Gastroesophageal sphincter (tissue), 3 donors: ENCODE data around the gene AGBL3.

Source experiments
- POLR2AphosphoS5 ChIP-seq: sonication (generic); formaldehyde crosslinking; IDR thresholded peaks from one replicate; pipeline ENCODE4 v1.6.1; 2017; ENCODE audit warnings: antibody characterized with exemption
- TF ChIP-seq, protein P1 (sequence below), 4 experiments: fragments of 200-600 bp in 2 of 4; fragments of 450-650 bp in 2 of 4; sonication (generic) in 1 of 4; IDR thresholded peaks; one replicate each; pipeline ENCODE4 v1.5.1; 2017 to 2019; ENCODE audit warnings: antibody characterized with exemption in 4 of 4, mild to moderate bottlenecking in 2 of 4, moderate library complexity in 2 of 4

DNA sequence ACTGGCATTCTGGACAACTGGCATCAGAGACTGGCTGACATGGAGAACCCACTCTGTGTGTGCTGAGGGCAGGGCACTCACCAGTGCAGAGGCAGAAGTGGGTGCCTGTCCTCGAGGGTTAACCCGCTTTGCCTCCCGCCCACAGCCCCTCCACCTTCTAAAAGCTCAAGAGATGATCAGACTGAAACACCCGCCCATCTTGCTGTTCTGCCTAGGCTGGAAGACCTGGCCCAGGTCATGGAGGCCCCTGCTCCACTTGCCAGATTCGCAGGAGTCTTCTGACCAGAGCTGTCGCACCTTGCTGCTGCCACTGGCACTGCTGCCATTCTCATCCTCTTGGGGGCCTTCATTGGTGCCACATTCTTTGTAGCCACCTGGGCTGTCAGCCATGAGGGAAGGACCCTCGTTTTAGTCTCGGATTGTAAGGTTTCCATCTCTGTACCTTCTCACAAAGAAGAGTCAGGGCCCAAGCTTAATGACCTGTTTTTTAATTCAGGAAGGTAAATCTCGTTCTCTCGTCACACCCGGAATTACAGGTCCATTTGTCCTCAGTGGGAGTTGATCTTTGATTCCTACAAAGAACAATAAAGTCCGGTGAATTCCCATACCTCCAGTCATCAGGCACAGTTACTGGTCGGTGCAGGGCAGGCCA is 182.3 kb downstream of the AGBL3 start:
- TF ChIP-seq, protein P1, sequence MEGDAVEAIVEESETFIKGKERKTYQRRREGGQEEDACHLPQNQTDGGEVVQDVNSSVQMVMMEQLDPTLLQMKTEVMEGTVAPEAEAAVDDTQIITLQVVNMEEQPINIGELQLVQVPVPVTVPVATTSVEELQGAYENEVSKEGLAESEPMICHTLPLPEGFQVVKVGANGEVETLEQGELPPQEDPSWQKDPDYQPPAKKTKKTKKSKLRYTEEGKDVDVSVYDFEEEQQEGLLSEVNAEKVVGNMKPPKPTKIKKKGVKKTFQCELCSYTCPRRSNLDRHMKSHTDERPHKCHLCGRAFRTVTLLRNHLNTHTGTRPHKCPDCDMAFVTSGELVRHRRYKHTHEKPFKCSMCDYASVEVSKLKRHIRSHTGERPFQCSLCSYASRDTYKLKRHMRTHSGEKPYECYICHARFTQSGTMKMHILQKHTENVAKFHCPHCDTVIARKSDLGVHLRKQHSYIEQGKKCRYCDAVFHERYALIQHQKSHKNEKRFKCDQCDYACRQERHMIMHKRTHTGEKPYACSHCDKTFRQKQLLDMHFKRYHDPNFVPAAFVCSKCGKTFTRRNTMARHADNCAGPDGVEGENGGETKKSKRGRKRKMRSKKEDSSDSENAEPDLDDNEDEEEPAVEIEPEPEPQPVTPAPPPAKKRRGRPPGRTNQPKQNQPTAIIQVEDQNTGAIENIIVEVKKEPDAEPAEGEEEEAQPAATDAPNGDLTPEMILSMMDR (IDR thresholded peaks at IDR 0.05) = no peak
- TF ChIP-seq POLR2AphosphoS5 = no peak
